B cell (primary cell): Measurements from ENCODE around the gene HLA-DQA2. TPM values are rescaled to one million over a fixed set of nuclear protein-coding genes. Genes with fewer than 3 reads are reported as not detected.
A peak's percentile ranks its signal among the peaks of the same experiment; 100 is the strongest.

Experiments used
- ATAC-seq: fragments of 200-7000 bp; cut with Tn5 transposase; one replicate; pipeline ENCODE4 v1.10.0; 2021; ENCODE audit warnings: low read depth, mild to moderate bottlenecking, moderate number of reproducible peaks, moderate library complexity
- CTCF ChIA-PET: fragments of 350-600 bp; sonication (Branson Sonifier 250); formaldehyde crosslinking; loops from one replicate; lab custom pipeline; 2021; ENCODE audit warnings: antibody characterized with exemption, inconsistent platforms; lab: Charles Lee
- POLR2A ChIA-PET: fragments of 350-600 bp; sonication (Branson Sonifier 250); formaldehyde crosslinking; loops from one replicate; lab custom pipeline; 2021; ENCODE audit warnings: antibody characterized with exemption; lab: Charles Lee
- DNase-seq: peaks from one replicate; pipeline ENCODE4 v3.0.0; 2013
- H2AFZ ChIP-seq: 2 replicates; pipeline ENCODE4 v1.6.1; 2012; ENCODE audit warnings: mild to moderate bottlenecking, low read depth, low read length; ENCODE audit not compliant: insufficient read depth, poor library complexity, severe bottlenecking
- H3K27ac ChIP-seq, 2 donors: 1 replicate in 1 of 2; 2 replicates in 1 of 2; pipeline ENCODE4 v1.5.1; 2012 to 2013; ENCODE audit warnings: low read length in 2 of 2, mild to moderate bottlenecking in 2 of 2, moderate library complexity in 1 of 2
- H3K27me3 ChIP-seq, 4 experiments: fragments of 200-600 bp in 1 of 4; sonication (generic) in 1 of 4; replicated peaks in 1 of 4; 1 replicate in 2 of 4; 2 replicates in 2 of 4; pipeline versions ENCODE4 v1.6.1 to v1.7.0; 2013 to 2016; ENCODE audit warnings: low read length in 3 of 4, mild to moderate bottlenecking in 2 of 4, mixed read lengths in 1 of 4, moderate library complexity in 1 of 4; ENCODE audit not compliant: insufficient read depth in 4 of 4, control insufficient read depth in 3 of 4; ENCODE audit errors: control extremely low read depth in 1 of 4
- H3K36me3 ChIP-seq, 2 experiments: replicated peaks in 1 of 2; 1 replicate in 1 of 2; 2 replicates in 1 of 2; pipeline versions ENCODE4 v1.6.1 to v1.7.1; 2013; ENCODE audit warnings: low read length in 1 of 2; ENCODE audit not compliant: insufficient read depth in 2 of 2, control insufficient read depth in 1 of 2; ENCODE audit errors: control extremely low read depth in 1 of 2, extremely low read depth in 1 of 2
- H3K4me1 ChIP-seq, 2 donors: fragments of 200-600 bp in 1 of 2; sonication (generic) in 1 of 2; 1 replicate in 1 of 2; 2 replicates in 1 of 2; pipeline versions ENCODE4 v1.5.1 to v1.6.1; 2013 to 2017; ENCODE audit warnings: low read length in 2 of 2; ENCODE audit not compliant: control insufficient read depth in 2 of 2, insufficient read depth in 2 of 2
- H3K4me2 ChIP-seq: replicated peaks from 2 replicates; pipeline ENCODE3; 2012; ENCODE audit warnings: mild to moderate bottlenecking, low read depth, low read length; ENCODE audit not compliant: poor library complexity, severe bottlenecking
- H3K4me3 ChIP-seq, 5 experiments: fragments of 200-600 bp in 1 of 5; sonication (generic) in 1 of 5; 1 replicate in 3 of 5; 2 replicates in 2 of 5; pipeline versions ENCODE4 v1.5.1 to v1.7.0; 2011 to 2016; ENCODE audit warnings: low read length in 4 of 5, mild to moderate bottlenecking in 4 of 5, low read depth in 2 of 5, control low read depth in 1 of 5, moderate library complexity in 1 of 5; ENCODE audit not compliant: insufficient read depth in 1 of 5; ENCODE audit errors: control extremely low read depth in 1 of 5, extremely low read depth in 1 of 5
- H3K79me2 ChIP-seq: fragments of 200-600 bp; sonication (generic); one replicate; pipeline ENCODE4 v1.6.0; 2016; ENCODE audit warnings: low read length; ENCODE audit not compliant: control insufficient read depth, insufficient read depth
- H3K9ac ChIP-seq: fragments of 200-600 bp; sonication (generic); 2 replicates; pipeline ENCODE4 v1.6.1; 2017; ENCODE audit warnings: mild to moderate bottlenecking, low read length, moderate library complexity
- H3K9me3 ChIP-seq, 3 donors: one replicate each; pipeline versions ENCODE4 v1.6.1 to v1.7.1; 2013; ENCODE audit warnings: low read length in 2 of 3; ENCODE audit not compliant: control insufficient read depth in 2 of 3, insufficient read depth in 1 of 3; ENCODE audit errors: control extremely low read depth in 1 of 3
- H4K20me1 ChIP-seq: 2 replicates; pipeline ENCODE4 v1.6.0; 2012; ENCODE audit warnings: mild to moderate bottlenecking, low read length; ENCODE audit not compliant: insufficient read depth, control insufficient read depth, poor library complexity, severe bottlenecking
- H3K27ac Mint-ChIP-seq: one replicate; pipeline ENCODE4 v1.8.0; 2021; ENCODE audit warnings: mixed read lengths
- H3K27me3 Mint-ChIP-seq: one replicate; pipeline ENCODE4 v1.8.0; 2021; ENCODE audit warnings: mixed read lengths
- H3K4me1 Mint-ChIP-seq: one replicate; pipeline ENCODE4 v1.8.0; 2021; ENCODE audit warnings: mixed read lengths
- H3K4me3 Mint-ChIP-seq: one replicate; pipeline ENCODE4 v1.8.0; 2021; ENCODE audit warnings: mixed read lengths
- H3K9me3 Mint-ChIP-seq: one replicate; pipeline ENCODE4 v1.8.0; 2022; ENCODE audit warnings: mixed read lengths; ENCODE audit not compliant: insufficient read depth
- CTCF ChIP-seq: fragments of 200-600 bp; IDR thresholded peaks from one replicate; pipeline ENCODE4 v1.8.0; 2022; ENCODE audit warnings: antibody characterized with exemption, mild to moderate bottlenecking
- EZH2 ChIP-seq: IDR thresholded peaks from 2 replicates; pipeline ENCODE4 v1.6.1; 2012; ENCODE audit warnings: borderline replicate concordance, low read depth, mild to moderate bottlenecking, moderate library complexity, low read length; ENCODE audit not compliant: insufficient read depth, poor library complexity, severe bottlenecking
- WGBS: methylation state at CpG from one replicate; pipeline ENCODE4 v1.1.5; 2013; ENCODE audit warnings: missing lambda C conversion rate; ENCODE audit not compliant: insufficient coverage; 5-methylcytosine and 5-hydroxymethylcytosine counted together
- intact Hi-C: fragments of 100-400 bp; cut with micrococcal nuclease; formaldehyde crosslinking; loops from one replicate; pipeline ENCODE4 v1.10.0; 2022
- polyA plus RNA-seq: library from polyadenylated mRNA; depleted of rRNA; stranded (reverse); fragments of >200 nt; gene quantifications from 2 replicates; pipeline ENCODE4 v1.2.3, GENCODE V29; 2012
- total RNA-seq, 2 donors: library from RNA; stranded (reverse); fragments of 120-200 nt in 1 of 2; gene quantifications; 1 replicate in 1 of 2; 2 replicates in 1 of 2; pipeline versions ENCODE4 v1.2.3 to v1.2.4, GENCODE V29; 2013 to 2022

HLA-DQA2 gene
- total and polyA plus RNA-seq, 2 donors (not counting 1 experiment from before 2014, with no cell fraction given) = 14.5 to 171 TPM

DNA sequence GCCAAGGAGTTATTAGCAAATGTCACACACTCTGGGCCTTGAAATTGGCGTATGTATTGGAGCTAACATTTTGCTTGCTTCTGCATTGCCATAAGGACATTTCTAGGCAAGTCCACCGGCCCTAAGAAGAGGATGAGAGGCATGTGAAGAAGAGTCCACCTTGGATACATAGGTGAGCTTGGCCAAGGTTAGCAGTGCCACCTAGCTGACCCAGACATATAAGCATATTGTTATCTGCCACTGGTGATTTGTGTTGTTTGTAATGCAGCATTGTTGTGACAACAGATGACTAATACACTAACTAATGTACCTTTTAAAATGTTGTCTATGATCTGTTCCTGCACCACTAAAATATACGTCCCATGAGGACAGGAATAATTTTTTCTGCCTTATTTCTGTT, 24.8 kb upstream of the HLA-DQA2 start:
- intact Hi-C loops = no loop called here
- Histone ChIP-seq H3K9me3 (no peaks in the 10 kb centered on the region), H3K36me3 (no peaks in the 10 kb centered on the region), H3K27me3 (no peaks in the 10 kb centered on the region), H3K79me2 (no peaks in the 10 kb centered on the region), H3K27ac (no peak overlapping the region), H4K20me1 (no peaks in the 10 kb centered on the region), H3K9ac (no peak overlapping the region), H3K4me2 (no peak overlapping the region), H3K4me3 (no peak overlapping the region), H2AFZ (no peak overlapping the region), H3K4me1 (no peaks in the 10 kb centered on the region)
- TF ChIP-seq EZH2 (no peak), CTCF (no peak)
- DNase-seq = no peak
- H3K27ac Mint-ChIP-seq = no peak overlapping the region
- no peaks in the 10 kb centered on the region for H3K9me3 Mint-ChIP-seq
- H3K4me3 Mint-ChIP-seq = no peak overlapping the region
- ChIA-PET CTCF (interaction anchor here (3.4 kb wide), 1 partner anchor 302 kb away, joined by 11 read pairs; no protein-coding TSS in a partner anchor), POLR2A (no interaction called here)
- 100% methylated on average over 2 of the region's 3 CpGs for WGBS
- no peaks in the 10 kb centered on the region for H3K4me1 Mint-ChIP-seq
- no peak for ATAC-seq
- peaks cover 7% of the 10 kb centered on the region for H3K27me3 Mint-ChIP-seq

DNA sequence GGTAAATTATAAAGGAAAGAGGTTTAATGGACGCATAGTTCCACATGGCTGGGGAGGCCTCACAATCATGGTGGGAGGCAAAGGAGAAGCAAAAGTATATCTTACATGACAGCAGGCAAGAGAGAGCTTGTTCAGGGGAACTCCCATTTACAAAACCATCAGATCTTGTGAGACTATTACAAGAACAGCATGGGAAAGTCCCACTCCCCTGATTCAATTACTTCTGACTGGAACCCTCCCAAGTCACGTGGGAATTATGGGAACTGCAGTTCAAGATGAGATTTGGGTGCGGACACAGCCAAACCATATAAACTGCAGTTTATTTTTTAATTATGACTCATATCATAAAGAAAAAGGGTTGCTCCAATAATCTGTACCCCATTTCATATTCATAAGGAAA, 22.3 kb upstream of the HLA-DQA2 start:
- no CpG with 5 or more reads among the region's 3 CpGs for WGBS
- no peaks in the 10 kb centered on the region for H3K9me3 ChIP-seq
- POLR2A ChIA-PET = no interaction called here

More for the DNA sequence above, 22.3 kb upstream of the HLA-DQA2 start:
- H2AFZ ChIP-seq = no peak overlapping the region
- Mint-ChIP-seq H3K9me3 (no peaks in the 10 kb centered on the region), H3K27ac (no peak overlapping the region), H3K4me1 (no peaks in the 10 kb centered on the region), H3K4me3 (no peak overlapping the region), H3K27me3 (peaks cover 13% of the 10 kb centered on the region)
- no peaks in the 10 kb centered on the region for H3K27me3 ChIP-seq
- intact Hi-C loops = no loop called here
- no peak overlapping the region for H3K4me3 ChIP-seq
- H3K79me2 ChIP-seq = no peaks in the 10 kb centered on the region
- H3K4me2 ChIP-seq = no peak overlapping the region
- DNase-seq (peak; percentile 34), ATAC-seq (no peak)
- CTCF ChIA-PET = interaction anchor here (1.2 kb wide), 1 partner anchor 288 kb away, joined by 3 read pairs; no protein-coding TSS in a partner anchor
- no peak overlapping the region for H3K9ac ChIP-seq
- no peak overlapping the region for H3K27ac ChIP-seq
- no peaks in the 10 kb centered on the region for H3K36me3 ChIP-seq
- TF ChIP-seq EZH2 = no peak
- H3K4me1 ChIP-seq = no peaks in the 10 kb centered on the region
- no peaks in the 10 kb centered on the region for H4K20me1 ChIP-seq
